ENCODE measurements around the gene FAM171A1.

DNA sequence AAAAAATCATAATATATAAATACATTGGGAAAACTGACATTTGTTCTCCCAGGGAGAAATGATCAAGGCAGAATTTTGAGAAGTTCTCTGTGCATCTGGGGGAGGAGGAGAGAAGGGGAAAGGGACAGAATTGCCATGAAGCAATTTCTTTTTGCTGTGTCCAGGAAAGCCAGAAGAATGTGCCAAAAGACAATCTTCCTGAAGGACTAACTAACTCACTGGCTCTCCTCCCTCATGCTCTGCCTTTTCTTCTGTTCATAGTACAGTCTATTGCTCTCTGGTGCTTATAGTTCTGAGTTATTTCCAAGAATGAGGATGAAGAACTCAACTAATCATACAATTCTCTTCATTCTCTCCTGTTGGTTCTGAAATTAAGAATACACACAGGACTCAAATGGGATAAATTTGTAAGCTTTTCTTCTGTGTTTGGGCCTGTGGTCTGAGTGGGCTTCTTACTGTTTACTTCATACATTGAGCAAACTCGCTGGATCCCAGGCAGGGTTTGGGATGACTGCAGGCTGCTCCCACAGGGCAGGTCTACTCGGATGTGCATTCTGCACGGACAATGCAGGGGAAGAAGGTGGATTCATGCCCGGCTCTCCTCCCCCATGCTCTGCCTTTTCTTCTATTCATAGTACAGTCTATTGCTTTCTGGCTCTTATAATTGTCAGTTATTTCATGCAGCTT, 22.2 kb upstream of the FAM171A1 start:
- TF ChIP-seq POLR2A (IDR thresholded peaks at IDR 0.05; ENCODE audit: low read depth, low read length) (no peak), SPI1 (IDR thresholded peaks at IDR 0.05; ENCODE audit: low read depth, low read length) (no peak)

All from GM12891 (cell line).